Cardiac atrium fibroblast (primary cell): ENCODE data around the gene NR2C2. TPM values are rescaled to one million over a fixed set of nuclear protein-coding genes. Genes with fewer than 3 reads are reported as not detected.

Experiments
- total RNA-seq: library from RNA; depleted of rRNA; stranded (reverse); fragments of >200 nt; gene quantifications from 2 replicates; pipeline ENCODE4 v1.2.3, GENCODE V29; 2015

The NR2C2 gene
- total RNA-seq = 12.3 and 17.7 TPM in 2 replicates

DNA sequence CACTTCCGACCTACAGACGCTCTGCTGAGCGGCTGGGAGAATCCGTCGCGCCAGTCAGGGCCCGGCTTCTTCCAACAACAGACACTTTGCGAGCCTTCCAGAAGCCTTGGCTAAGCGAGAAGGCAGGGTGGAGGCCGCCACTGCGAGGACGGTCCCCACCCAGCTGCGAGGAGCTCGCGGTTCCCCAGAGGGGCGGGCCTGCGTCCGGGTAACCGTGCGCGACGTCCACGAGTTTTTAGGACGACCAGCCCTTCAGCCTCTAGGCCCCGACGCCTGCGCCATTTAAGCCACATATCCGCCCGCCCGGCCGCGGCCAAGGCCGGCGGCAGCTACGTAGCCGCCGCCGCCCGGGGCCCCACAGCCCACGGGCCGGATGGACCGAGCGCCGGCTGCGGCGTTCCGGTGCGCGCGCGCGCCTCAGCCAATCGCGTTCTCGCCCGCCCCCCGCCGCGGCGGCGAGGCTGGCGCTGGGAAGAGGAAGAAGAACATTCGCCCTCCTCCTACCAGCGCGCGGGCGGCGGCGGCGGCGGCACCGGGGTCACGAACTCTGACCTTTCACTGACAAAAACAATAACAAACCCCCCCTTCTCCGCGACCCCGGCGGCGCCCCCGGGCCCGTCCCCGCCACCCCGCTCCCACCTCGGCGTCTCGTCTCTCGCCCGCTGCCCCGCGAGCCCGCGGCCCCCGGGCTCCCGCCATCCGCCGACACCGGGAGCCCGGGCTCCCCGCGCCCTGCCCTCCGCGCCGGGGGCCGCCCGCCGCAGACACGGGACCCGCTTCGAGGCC is at the start of gene NR2C2:
NR2C2 (plus strand) TSS at position 484 of the 786 bp plus-strand sequence. CDS start 56,332 bp downstream, outside the sequence.

DNA sequence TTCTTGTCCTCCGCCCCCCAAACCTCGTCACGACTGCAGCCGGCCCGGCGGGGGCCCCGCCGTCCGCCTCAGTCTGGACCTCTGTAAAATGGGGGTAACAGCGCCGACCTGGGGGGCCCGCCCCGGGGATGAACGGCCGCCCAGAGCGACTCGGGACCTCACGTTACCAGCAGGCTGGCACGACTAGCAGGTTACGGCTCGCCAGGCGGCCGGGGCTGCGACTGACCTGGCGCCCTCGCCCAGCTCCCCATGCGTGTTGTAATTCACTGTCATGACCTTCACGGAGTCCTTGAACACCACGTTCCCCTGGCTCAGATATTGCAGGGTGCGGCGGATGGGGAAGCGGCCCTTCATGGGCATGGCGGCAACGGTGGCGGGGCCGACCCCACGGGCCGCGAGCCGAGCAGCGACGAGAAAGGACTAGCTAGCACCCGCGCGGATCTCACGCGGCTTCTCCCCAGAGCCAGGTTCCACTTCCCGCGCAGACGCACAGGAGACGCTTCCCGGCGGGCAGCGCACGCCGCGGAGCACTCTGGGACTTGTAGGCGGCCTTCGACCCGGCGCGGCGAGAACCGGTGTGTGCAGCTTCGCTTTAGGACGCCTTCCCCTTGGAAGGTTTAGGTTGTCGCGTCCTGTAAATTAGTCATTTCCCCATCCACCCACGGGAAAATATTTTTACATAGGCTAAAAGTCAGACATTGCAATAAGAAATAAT is 117.6 kb downstream of the NR2C2 start, which contains the start of gene MRPS25:
MRPS25 (minus strand) TSS at position 481 of the 715 bp plus-strand sequence; CDS start at position 360, 121 bp downstream.

Other genes starting within 250 kb of the NR2C2 start
- 5.1 and 5.3 TPM in 2 replicates for gene FGD5, start 128.6 kb upstream of the NR2C2 start, total RNA-seq
- gene MRPS25, start 117.7 kb downstream of the NR2C2 start, total RNA-seq = 9.0 and 51.4 TPM in 2 replicates
- gene RBSN, start 151.6 kb downstream of the NR2C2 start, total RNA-seq = 12.6 and 15.1 TPM in 2 replicates